RWPE1 (cell line): Measurements from ENCODE around the gene LTBP4.

Experiments used
- CTCF ChIA-PET: fragments of 350-600 bp; sonication (Branson Sonifier 250); formaldehyde crosslinking; extraction: SDS; loops from one replicate; lab custom pipeline; 2021; lab: Yijun Ruan, JAX
- POLR2A ChIA-PET: fragments of 400-600 bp; formaldehyde crosslinking; extraction: SDS; loops from one replicate; lab custom pipeline; 2020; ENCODE audit warnings: antibody characterized with exemption; ENCODE audit not compliant: low non-redundant PET; lab: Yijun Ruan, JAX
- DNase-seq: peaks from one replicate; pipeline ENCODE4 v3.0.0; 2012; ENCODE audit warnings: low spot score
- H3K27ac ChIP-seq: fragments of 450-650 bp; 2 replicates; pipeline ENCODE4 v1.5.1; 2017
- TF ChIP-seq, protein P1 (sequence below): fragments of 450-650 bp; conservative IDR thresholded peaks from 2 replicates; pipeline ENCODE4 v1.5.1; 2017; ENCODE audit warnings: low read depth, mild to moderate bottlenecking

LTBP4 gene

DNA sequence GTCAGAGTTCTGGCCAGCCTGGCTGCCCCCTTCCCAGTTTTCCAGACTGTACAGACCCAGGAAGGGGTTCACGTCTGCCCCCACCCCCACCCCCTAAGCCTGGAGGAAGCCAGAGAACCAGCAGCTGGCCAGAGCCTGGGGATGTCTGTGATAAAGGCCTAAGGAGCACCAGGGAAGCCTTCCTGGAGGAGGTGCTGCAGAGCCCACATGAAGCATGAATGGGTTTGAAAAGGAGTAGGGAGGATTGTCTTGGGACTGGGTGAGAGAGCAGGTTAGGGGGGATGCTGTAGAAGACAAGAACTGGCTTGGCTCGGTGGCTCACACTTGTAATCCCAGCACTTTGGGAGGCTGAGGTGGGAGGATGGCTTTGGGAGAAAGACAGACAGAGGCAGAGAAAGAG, 18.7 kb upstream of the LTBP4 start:
- no peak for DNase-seq
- POLR2A ChIA-PET, result no interaction called here
- H3K27ac ChIP-seq, result no peak overlapping the region
- TF ChIP-seq, protein P1, sequence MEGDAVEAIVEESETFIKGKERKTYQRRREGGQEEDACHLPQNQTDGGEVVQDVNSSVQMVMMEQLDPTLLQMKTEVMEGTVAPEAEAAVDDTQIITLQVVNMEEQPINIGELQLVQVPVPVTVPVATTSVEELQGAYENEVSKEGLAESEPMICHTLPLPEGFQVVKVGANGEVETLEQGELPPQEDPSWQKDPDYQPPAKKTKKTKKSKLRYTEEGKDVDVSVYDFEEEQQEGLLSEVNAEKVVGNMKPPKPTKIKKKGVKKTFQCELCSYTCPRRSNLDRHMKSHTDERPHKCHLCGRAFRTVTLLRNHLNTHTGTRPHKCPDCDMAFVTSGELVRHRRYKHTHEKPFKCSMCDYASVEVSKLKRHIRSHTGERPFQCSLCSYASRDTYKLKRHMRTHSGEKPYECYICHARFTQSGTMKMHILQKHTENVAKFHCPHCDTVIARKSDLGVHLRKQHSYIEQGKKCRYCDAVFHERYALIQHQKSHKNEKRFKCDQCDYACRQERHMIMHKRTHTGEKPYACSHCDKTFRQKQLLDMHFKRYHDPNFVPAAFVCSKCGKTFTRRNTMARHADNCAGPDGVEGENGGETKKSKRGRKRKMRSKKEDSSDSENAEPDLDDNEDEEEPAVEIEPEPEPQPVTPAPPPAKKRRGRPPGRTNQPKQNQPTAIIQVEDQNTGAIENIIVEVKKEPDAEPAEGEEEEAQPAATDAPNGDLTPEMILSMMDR, result no peak
- CTCF ChIA-PET, result no interaction called here

DNA sequence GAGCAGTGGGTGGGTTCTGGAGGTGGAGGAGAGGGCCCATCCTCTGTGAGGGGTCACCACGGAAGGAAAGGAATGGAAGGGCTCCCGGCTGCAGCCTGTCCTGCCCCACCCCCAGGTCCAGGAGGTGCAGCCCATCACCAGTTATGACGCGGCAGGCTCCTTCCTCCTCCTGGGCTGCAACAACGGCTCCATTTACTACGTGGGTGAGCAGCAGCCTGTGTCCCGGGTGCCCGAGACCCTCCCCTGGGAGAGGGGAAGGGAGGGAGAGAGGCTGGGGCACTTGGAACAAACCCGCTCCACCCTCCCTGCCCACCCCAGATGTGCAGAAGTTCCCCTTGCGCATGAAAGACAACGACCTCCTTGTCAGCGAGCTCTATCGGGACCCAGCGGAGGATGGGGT, 17.9 kb upstream of the LTBP4 start:
- POLR2A ChIA-PET, result no interaction called here
- peak overlapping the region; percentile 25 for H3K27ac ChIP-seq
- CTCF ChIA-PET, result interaction anchor here (0.6 kb wide), 2 partner anchors 12 to 62 kb away, joined by 3 read pairs; no protein-coding TSS in a partner anchor
- no peak for DNase-seq
- TF ChIP-seq, protein P1, result no peak

DNA sequence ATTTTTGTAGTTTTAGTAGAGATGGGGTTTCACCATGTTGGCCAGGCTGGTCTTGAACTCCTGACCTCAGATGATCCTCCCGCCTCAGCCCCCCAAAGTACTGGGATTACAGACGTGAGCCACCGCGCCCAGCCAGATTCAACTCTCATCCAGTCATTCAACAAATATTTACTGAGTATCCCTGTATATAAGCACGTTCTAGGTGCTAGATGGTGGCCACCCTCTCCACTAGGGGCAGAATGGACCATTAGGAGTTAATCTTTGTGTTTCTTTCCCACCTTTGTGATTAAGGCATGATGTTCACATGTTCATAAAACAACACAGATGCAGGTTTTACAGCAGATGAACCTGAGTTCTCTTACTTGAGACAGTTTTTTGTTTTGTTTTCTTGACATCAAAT, 17.2 kb upstream of the LTBP4 start:
- POLR2A ChIA-PET, result no interaction called here
- TF ChIP-seq, protein P1, result no peak
- DNase-seq, result no peak
- CTCF ChIA-PET, result interaction anchor here (0.6 kb wide), 1 partner anchor 63 kb away, joined by 3 read pairs; no protein-coding TSS in a partner anchor
- H3K27ac ChIP-seq, result peak overlapping the region; percentile 25

DNA sequence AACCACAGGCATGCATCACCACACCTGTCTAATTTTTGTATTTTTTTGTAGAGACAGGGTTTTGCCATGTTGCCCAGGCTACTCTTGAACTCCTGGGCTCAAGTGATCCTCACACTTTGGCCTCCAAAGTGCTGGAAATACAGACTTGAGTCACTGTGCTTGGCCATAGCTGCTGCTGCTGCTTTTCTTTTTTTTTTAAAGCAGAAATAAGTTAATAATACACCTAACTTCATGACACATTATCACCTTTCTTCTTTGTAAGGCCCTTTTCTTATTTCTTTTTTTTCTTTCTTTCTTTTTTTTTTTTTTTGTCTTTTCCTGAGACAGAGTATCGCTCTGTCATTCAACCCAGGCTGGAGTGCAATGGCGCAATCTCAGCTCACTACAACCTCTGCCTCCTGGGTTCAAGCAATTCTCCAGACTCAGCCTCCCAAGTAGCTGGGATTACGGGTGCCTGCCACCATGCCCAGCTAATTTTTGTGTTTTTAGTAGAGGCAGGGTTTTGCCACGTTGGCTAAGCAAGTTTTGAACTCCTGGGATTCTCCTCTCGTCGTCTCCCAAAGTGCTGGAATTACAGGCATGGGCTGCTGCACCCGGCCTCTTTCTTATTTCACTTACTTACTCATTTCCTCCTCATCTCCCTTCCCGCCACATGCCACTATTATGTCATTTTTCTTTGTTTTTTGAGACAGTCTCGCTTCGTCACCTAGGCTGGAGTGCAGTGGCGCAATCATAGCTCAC, 15.8 kb upstream of the LTBP4 start:
- TF ChIP-seq, protein P1, result no peak
- ChIA-PET CTCF (interaction anchor here (0.6 kb wide), 1 partner anchor 37 kb away, joined by 5 read pairs; no protein-coding TSS in a partner anchor), POLR2A (no interaction called here)
- H3K27ac ChIP-seq, result peak overlapping the region; percentile 78
- no peak for DNase-seq

DNA sequence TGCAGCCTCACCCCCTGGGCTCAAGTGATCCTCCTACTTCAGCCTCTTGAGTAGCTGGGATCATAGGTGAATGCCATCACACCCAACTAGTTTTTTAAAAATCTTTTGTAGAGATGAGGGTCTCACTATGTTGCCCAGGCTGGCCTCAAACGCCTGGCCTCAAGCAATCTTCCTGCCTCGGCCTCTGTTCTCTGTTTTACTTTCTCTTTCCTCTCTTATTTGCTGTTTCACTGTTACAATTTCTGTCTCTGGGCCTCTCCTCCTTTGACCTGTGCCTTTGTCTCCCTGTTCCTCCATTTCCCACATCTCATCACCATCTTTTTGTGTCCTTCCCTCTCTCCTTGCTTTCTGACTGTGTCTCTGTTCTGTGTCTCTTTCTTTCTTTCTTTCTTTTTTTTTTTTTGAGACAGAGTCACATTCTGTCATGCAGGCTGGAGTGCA, 15.2 kb upstream of the LTBP4 start:
- TF ChIP-seq, protein P1, result no peak
- H3K27ac ChIP-seq, result peak overlapping the region; percentile 78
- POLR2A ChIA-PET, result no interaction called here
- no peak for DNase-seq
- CTCF ChIA-PET, result interaction anchor here (0.6 kb wide), 1 partner anchor 37 kb away, joined by 5 read pairs; no protein-coding TSS in a partner anchor

DNA sequence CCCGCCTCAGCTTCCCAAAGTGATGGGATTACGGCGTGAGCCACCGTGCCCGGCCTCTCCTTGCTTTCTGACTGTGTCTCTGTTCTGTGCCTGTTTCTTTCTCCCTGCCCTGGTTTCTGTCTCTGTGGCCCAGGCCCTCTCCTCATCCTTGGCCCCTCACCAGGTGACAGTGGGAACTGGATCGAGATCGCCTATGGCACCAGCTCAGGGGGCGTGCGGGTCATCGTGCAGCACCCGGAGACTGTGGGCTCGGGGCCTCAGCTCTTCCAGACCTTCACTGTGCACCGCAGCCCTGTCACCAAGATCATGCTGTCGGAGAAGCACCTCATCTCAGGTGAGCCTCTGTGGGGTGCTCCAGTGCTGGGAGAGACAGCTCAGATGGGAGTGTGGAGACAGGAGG, 14.6 kb upstream of the LTBP4 start:
- peak overlapping the region; percentile 78; the same call in 1 of the 2 replicates for H3K27ac ChIP-seq
- ChIA-PET CTCF (no interaction called here), POLR2A (no interaction called here)
- TF ChIP-seq, protein P1, result no peak
- no peak for DNase-seq
